ENCODE results near the gene TMEM255B. TPM values are rescaled to one million over a fixed set of nuclear protein-coding genes. Genes with fewer than 3 reads are reported as not detected.
A peak's percentile ranks its signal among the peaks of the same experiment; 100 is the strongest.

Gene TMEM255B
- total RNA-seq, 1 experiment from 2014 or later, result 0.26 TPM

- DNase-seq (ENCODE audit: low read depth), result no peak
Measured at GRCh38 chr13:113748101-113748861, 10.7 kb upstream of the TMEM255B start.

- DNase-seq (ENCODE audit: low read depth), result no peak
Measured at GRCh38 chr13:113748862-113749451, 10.1 kb upstream of the TMEM255B start.

- DNase-seq (ENCODE audit: low read depth), result no peak
Measured at GRCh38 chr13:113749507-113749906, 9.5 kb upstream of the TMEM255B start.

- no peak for DNase-seq (ENCODE audit: low read depth)
Measured at GRCh38 chr13:113749967-113750366, 9.1 kb upstream of the TMEM255B start.

- no peak for DNase-seq (ENCODE audit: low read depth)
Measured at GRCh38 chr13:113750554-113751399, 8.2 kb upstream of the TMEM255B start.

- no peak for DNase-seq (ENCODE audit: low read depth)
Measured at GRCh38 chr13:113751491-113751890, 7.5 kb upstream of the TMEM255B start.

GRCh38 chr13:113752211-113752986 is 6.6 kb upstream of the TMEM255B start:
- DNase-seq (ENCODE audit: low read depth), result peak; percentile 43

- DNase-seq (ENCODE audit: low read depth), result no peak
Measured at GRCh38 chr13:113753171-113753570, 5.9 kb upstream of the TMEM255B start.

GRCh38 chr13:113754242-113754641 is 4.8 kb upstream of the TMEM255B start:
- no peak for DNase-seq (ENCODE audit: low read depth)

GRCh38 chr13:113754691-113755090 is 4.3 kb upstream of the TMEM255B start:
- no peak for DNase-seq (ENCODE audit: low read depth)

- no peak for DNase-seq (ENCODE audit: low read depth)
Measured at GRCh38 chr13:113756441-113757097, 2.5 kb upstream of the TMEM255B start.

- DNase-seq (ENCODE audit: low read depth), result no peak
Measured at GRCh38 chr13:113759525-113760137, 605 bp downstream of the TMEM255B start.

GRCh38 chr13:113761136-113761535 is 2.1 kb downstream of the TMEM255B start:
- no peak for DNase-seq (ENCODE audit: low read depth)

GRCh38 chr13:113762075-113762474 is 3.0 kb downstream of the TMEM255B start:
- no peak for DNase-seq (ENCODE audit: low read depth)

- DNase-seq (ENCODE audit: low read depth), result no peak
Measured at GRCh38 chr13:113762538-113762937, 3.5 kb downstream of the TMEM255B start.

- DNase-seq (ENCODE audit: low read depth), result no peak
Measured at GRCh38 chr13:113763254-113763653, 4.2 kb downstream of the TMEM255B start.

GRCh38 chr13:113763961-113764792 is 5.2 kb downstream of the TMEM255B start:
- no peak for DNase-seq (ENCODE audit: low read depth)

GRCh38 chr13:113764793-113765563 is 6.0 kb downstream of the TMEM255B start:
- DNase-seq (ENCODE audit: low read depth), result no peak

- no peak for DNase-seq (ENCODE audit: low read depth)
Measured at GRCh38 chr13:113765564-113765910, 6.5 kb downstream of the TMEM255B start.
